ENCODE measurements around the gene RALGPS1.

Gene RALGPS1

GRCh38 chr9:127116088-127116726 is 201.6 kb downstream of the RALGPS1 start:
- no peak overlapping the region for H4K8ac ChIP-seq (ENCODE audit: low read depth, low read length)
- no peak overlapping the region for H3K4me2 ChIP-seq (ENCODE audit: low read length)
- H4K91ac ChIP-seq (ENCODE audit: low read depth, low read length), result no peak overlapping the region
- no peak overlapping the region for H2AK5ac ChIP-seq (ENCODE audit: low read length)
- no peak overlapping the region for H3K14ac ChIP-seq (ENCODE audit: low read length)
- no peaks in the 10 kb centered on the region for H3K27me3 ChIP-seq (ENCODE audit: insufficient read depth, low read length)
- no peaks in the 10 kb centered on the region for H3K9me3 ChIP-seq (ENCODE audit: insufficient read depth, low read depth, low read length)
- H3K4ac ChIP-seq (ENCODE audit: low read depth, low read length), result no peak overlapping the region
- no peak overlapping the region for H2BK12ac ChIP-seq (ENCODE audit: low read length)
- no peaks in the 10 kb centered on the region for H3K79me1 ChIP-seq (ENCODE audit: low read length)
- no peak overlapping the region for H3K23ac ChIP-seq (ENCODE audit: low read length)
- no peak for DNase-seq
- H4K12ac ChIP-seq (ENCODE audit: low read depth, low read length), result no peak overlapping the region
- H3K4me1 ChIP-seq (ENCODE audit: control insufficient read depth in 1 of 2, insufficient read depth in 2 of 2, low read length in 2 of 2), result peaks cover 0 to 5% of the 10 kb centered on the region in 2 experiments
- no peak overlapping the region for H2BK120ac ChIP-seq (ENCODE audit: insufficient read depth, low read length, poor library complexity)
- H3K79me2 ChIP-seq (ENCODE audit: control insufficient read depth, insufficient read depth, low read length, poor library complexity), result no peaks in the 10 kb centered on the region
- no peak overlapping the region for H3K18ac ChIP-seq (ENCODE audit: low read length)
- no peaks in the 10 kb centered on the region for H3K36me3 ChIP-seq (ENCODE audit: control insufficient read depth in 1 of 2, insufficient read depth in 2 of 2, low read length in 2 of 2)
- no CpG with 5 or more reads among the region's 6 CpGs for WGBS (ENCODE audit: extremely low coverage, insufficient coverage, insufficient read length)
- no peak overlapping the region for H3K4me3 ChIP-seq (ENCODE audit: low read depth, low read length)
- H2BK5ac ChIP-seq (ENCODE audit: low read depth, low read length, poor library complexity), result no peak overlapping the region
- no peak overlapping the region for H2AFZ ChIP-seq (ENCODE audit: insufficient read depth, low read length, poor library complexity)
- no peak overlapping the region for H3K9ac ChIP-seq (ENCODE audit: low read length)
- H3K27ac ChIP-seq (ENCODE audit: low read depth, low read length), result no peak overlapping the region

- no peaks in the 10 kb centered on the region for H3K79me2 ChIP-seq (ENCODE audit: control insufficient read depth, insufficient read depth, low read length, poor library complexity)
- H3K79me1 ChIP-seq (ENCODE audit: low read length), result no peaks in the 10 kb centered on the region
- H3K9me3 ChIP-seq (ENCODE audit: insufficient read depth, low read depth, low read length), result no peaks in the 10 kb centered on the region
- H3K18ac ChIP-seq (ENCODE audit: low read length), result no peak overlapping the region
- H3K14ac ChIP-seq (ENCODE audit: low read length), result no peak overlapping the region
- no peak overlapping the region for H2BK12ac ChIP-seq (ENCODE audit: low read length)
- H2AK5ac ChIP-seq (ENCODE audit: low read length), result no peak overlapping the region
- no peak for DNase-seq
- no peak overlapping the region for H3K4ac ChIP-seq (ENCODE audit: low read depth, low read length)
- H3K4me1 ChIP-seq (ENCODE audit: control insufficient read depth in 1 of 2, insufficient read depth in 2 of 2, low read length in 2 of 2), result peaks cover 3 to 11% of the 10 kb centered on the region in 2 experiments
- no peaks in the 10 kb centered on the region for H3K27me3 ChIP-seq (ENCODE audit: insufficient read depth, low read length)
- no peak overlapping the region for H3K9ac ChIP-seq (ENCODE audit: low read length)
- no peak overlapping the region for H3K4me3 ChIP-seq (ENCODE audit: low read depth, low read length)
- H3K36me3 ChIP-seq (ENCODE audit: control insufficient read depth in 1 of 2, insufficient read depth in 2 of 2, low read length in 2 of 2), result no peaks in the 10 kb centered on the region
- no peak overlapping the region for H4K12ac ChIP-seq (ENCODE audit: low read depth, low read length)
- H2BK120ac ChIP-seq (ENCODE audit: insufficient read depth, low read length, poor library complexity), result no peak overlapping the region
- H4K91ac ChIP-seq (ENCODE audit: low read depth, low read length), result no peak overlapping the region
- no peak overlapping the region for H3K4me2 ChIP-seq (ENCODE audit: low read length)
- H3K27ac ChIP-seq (ENCODE audit: low read depth, low read length), result no peak overlapping the region
- H2BK5ac ChIP-seq (ENCODE audit: low read depth, low read length, poor library complexity), result no peak overlapping the region
- WGBS (ENCODE audit: extremely low coverage, insufficient coverage, insufficient read length), result no CpG with 5 or more reads among the region's 2 CpGs
- no peak overlapping the region for H3K23ac ChIP-seq (ENCODE audit: low read length)
- no peak overlapping the region for H4K8ac ChIP-seq (ENCODE audit: low read depth, low read length)
- H2AFZ ChIP-seq (ENCODE audit: insufficient read depth, low read length, poor library complexity), result no peak overlapping the region
Measured at GRCh38 chr9:127116957-127117356, 202.4 kb downstream of the RALGPS1 start.

GRCh38 chr9:127117801-127118200 is 203.2 kb downstream of the RALGPS1 start:
- no peak overlapping the region for H2BK12ac ChIP-seq (ENCODE audit: low read length)
- WGBS (ENCODE audit: extremely low coverage, insufficient coverage, insufficient read length), result no CpG with 5 or more reads among the region's 4 CpGs
- no peak overlapping the region for H3K4me3 ChIP-seq (ENCODE audit: low read depth, low read length)
- no peak overlapping the region for H2BK5ac ChIP-seq (ENCODE audit: low read depth, low read length, poor library complexity)
- DNase-seq, result no peak
- no peak overlapping the region for H4K12ac ChIP-seq (ENCODE audit: low read depth, low read length)
- no peak overlapping the region for H4K91ac ChIP-seq (ENCODE audit: low read depth, low read length)
- no peaks in the 10 kb centered on the region for H3K36me3 ChIP-seq (ENCODE audit: control insufficient read depth in 1 of 2, insufficient read depth in 2 of 2, low read length in 2 of 2)
- H3K14ac ChIP-seq (ENCODE audit: low read length), result no peak overlapping the region
- H3K27me3 ChIP-seq (ENCODE audit: insufficient read depth, low read length), result no peaks in the 10 kb centered on the region
- peaks cover 3% of the 10 kb centered on the region for H3K79me1 ChIP-seq (ENCODE audit: low read length)
- H3K18ac ChIP-seq (ENCODE audit: low read length), result no peak overlapping the region
- no peaks in the 10 kb centered on the region for H3K9me3 ChIP-seq (ENCODE audit: insufficient read depth, low read depth, low read length)
- H2AK5ac ChIP-seq (ENCODE audit: low read length), result no peak overlapping the region
- H3K27ac ChIP-seq (ENCODE audit: low read depth, low read length), result no peak overlapping the region
- no peak overlapping the region for H3K4me2 ChIP-seq (ENCODE audit: low read length)
- no peak overlapping the region for H2BK120ac ChIP-seq (ENCODE audit: insufficient read depth, low read length, poor library complexity)
- no peak overlapping the region for H4K8ac ChIP-seq (ENCODE audit: low read depth, low read length)
- no peak overlapping the region for H3K4ac ChIP-seq (ENCODE audit: low read depth, low read length)
- H3K9ac ChIP-seq (ENCODE audit: low read length), result no peak overlapping the region
- H3K4me1 ChIP-seq (ENCODE audit: control insufficient read depth in 1 of 2, insufficient read depth in 2 of 2, low read length in 2 of 2), result peaks cover 8 to 18% of the 10 kb centered on the region in 2 experiments
- peaks cover 2% of the 10 kb centered on the region for H3K79me2 ChIP-seq (ENCODE audit: control insufficient read depth, insufficient read depth, low read length, poor library complexity)
- no peak overlapping the region for H2AFZ ChIP-seq (ENCODE audit: insufficient read depth, low read length, poor library complexity)
- H3K23ac ChIP-seq (ENCODE audit: low read length), result no peak overlapping the region

GRCh38 chr9:127118597-127119319 is 204.2 kb downstream of the RALGPS1 start:
- no peak overlapping the region for H3K14ac ChIP-seq (ENCODE audit: low read length)
- H3K9ac ChIP-seq (ENCODE audit: low read length), result no peak overlapping the region
- no peak overlapping the region for H3K27ac ChIP-seq (ENCODE audit: low read depth, low read length)
- no peak overlapping the region for H4K8ac ChIP-seq (ENCODE audit: low read depth, low read length)
- H3K23ac ChIP-seq (ENCODE audit: low read length), result no peak overlapping the region
- no peak overlapping the region for H2AK5ac ChIP-seq (ENCODE audit: low read length)
- H3K9me3 ChIP-seq (ENCODE audit: insufficient read depth, low read depth, low read length), result no peaks in the 10 kb centered on the region
- no peak overlapping the region for H2AFZ ChIP-seq (ENCODE audit: insufficient read depth, low read length, poor library complexity)
- no peak overlapping the region for H2BK120ac ChIP-seq (ENCODE audit: insufficient read depth, low read length, poor library complexity)
- peaks cover 2% of the 10 kb centered on the region for H3K79me2 ChIP-seq (ENCODE audit: control insufficient read depth, insufficient read depth, low read length, poor library complexity)
- no peak overlapping the region for H4K12ac ChIP-seq (ENCODE audit: low read depth, low read length)
- no peak overlapping the region for H3K18ac ChIP-seq (ENCODE audit: low read length)
- no peak overlapping the region for H3K4ac ChIP-seq (ENCODE audit: low read depth, low read length)
- H4K91ac ChIP-seq (ENCODE audit: low read depth, low read length), result no peak overlapping the region
- no peak for DNase-seq
- peaks cover 5% of the 10 kb centered on the region for H3K27me3 ChIP-seq (ENCODE audit: insufficient read depth, low read length)
- no peak overlapping the region for H3K4me3 ChIP-seq (ENCODE audit: low read depth, low read length)
- H3K36me3 ChIP-seq (ENCODE audit: control insufficient read depth in 1 of 2, insufficient read depth in 2 of 2, low read length in 2 of 2), result no peaks in the 10 kb centered on the region
- H3K79me1 ChIP-seq (ENCODE audit: low read length), result peaks cover 3% of the 10 kb centered on the region
- no peak overlapping the region for H2BK5ac ChIP-seq (ENCODE audit: low read depth, low read length, poor library complexity)
- no peak overlapping the region for H3K4me2 ChIP-seq (ENCODE audit: low read length)
- peaks cover 8 to 19% of the 10 kb centered on the region in 2 experiments for H3K4me1 ChIP-seq (ENCODE audit: control insufficient read depth in 1 of 2, insufficient read depth in 2 of 2, low read length in 2 of 2)
- WGBS (ENCODE audit: extremely low coverage, insufficient coverage, insufficient read length), result no CpG with 5 or more reads among the region's 8 CpGs
- H2BK12ac ChIP-seq (ENCODE audit: low read length), result no peak overlapping the region
